HepG2 (cell line): Measurements from ENCODE around the gene CAP2.

ENCODE experiments used
- CTCF ChIP-seq: sonication (generic); formaldehyde crosslinking; IDR thresholded peaks from 2 replicates; pipeline ENCODE4 v1.5.0; 2020; ENCODE audit warnings: mild to moderate bottlenecking, missing genetic modification reagents, moderate library complexity
- ESRRA ChIP-seq: sonication (generic); formaldehyde crosslinking; IDR thresholded peaks from 2 replicates; pipeline ENCODE4 v1.5.1; 2020; ENCODE audit warnings: mild to moderate bottlenecking, low read depth, missing genetic modification reagents
- KLF12 ChIP-seq: sonication (generic); formaldehyde crosslinking; IDR thresholded peaks from 2 replicates; pipeline ENCODE4 v1.4.0; 2020; ENCODE audit warnings: missing genetic modification reagents, borderline replicate concordance
- POLR2A ChIP-seq, 2 experiments: IDR thresholded peaks; 2 replicates each; pipeline ENCODE4 v1.6.1; 2011; ENCODE audit warnings: low read depth in 2 of 2, low read length in 2 of 2, mild to moderate bottlenecking in 1 of 2, moderate library complexity in 1 of 2; ENCODE audit not compliant: insufficient read depth in 1 of 2
- SP2 ChIP-seq: sonication (generic); formaldehyde crosslinking; IDR thresholded peaks from 2 replicates; pipeline ENCODE4 v1.5.1; 2020; ENCODE audit warnings: mild to moderate bottlenecking, missing genetic modification reagents
- THAP8 ChIP-seq: sonication (generic); formaldehyde crosslinking; IDR thresholded peaks from 2 replicates; pipeline ENCODE4 v1.5.1; 2020; ENCODE audit warnings: missing genetic modification reagents, mild to moderate bottlenecking, borderline replicate concordance
- TRAFD1 ChIP-seq: sonication (generic); formaldehyde crosslinking; IDR thresholded peaks from 2 replicates; pipeline ENCODE4 v1.5.1; 2020; ENCODE audit warnings: missing genetic modification reagents, mild to moderate bottlenecking, borderline replicate concordance
- ZNF138 ChIP-seq: sonication (generic); formaldehyde crosslinking; IDR thresholded peaks from 2 replicates; pipeline ENCODE4 v1.5.0; 2020; ENCODE audit warnings: mild to moderate bottlenecking, low read depth, missing genetic modification reagents
- ZNF512 ChIP-seq: sonication (generic); formaldehyde crosslinking; IDR thresholded peaks from 2 replicates; pipeline ENCODE4 v1.4.0; 2020; ENCODE audit warnings: mild to moderate bottlenecking, missing genetic modification reagents

DNA sequence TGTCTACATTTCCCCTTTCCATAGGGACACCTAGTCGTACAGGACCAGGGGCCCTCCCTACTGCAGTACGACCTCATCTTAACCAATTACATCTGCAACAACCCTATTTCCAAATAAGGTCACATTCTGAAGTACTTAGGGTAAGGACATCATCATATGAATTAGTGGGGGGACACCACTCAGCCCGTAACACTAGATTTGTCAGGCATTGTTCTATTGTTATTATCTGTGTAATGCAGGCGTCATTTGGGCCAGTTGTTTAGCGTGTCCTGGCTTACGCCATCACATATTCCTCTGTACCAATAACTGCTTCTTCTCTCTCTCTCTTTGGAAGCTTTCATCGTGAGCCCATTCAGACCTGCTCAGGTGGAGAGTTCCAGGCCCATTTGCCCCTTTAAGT, 89.3 kb downstream of the CAP2 start:
- TF ChIP-seq POLR2A (IDR thresholded peaks at IDR 0.05; ENCODE audit: insufficient read depth in 1 of 2, low read depth in 2 of 2, low read length in 2 of 2) (no peak), TRAFD1 (CRISPR knock-in tag) (no peak), CTCF (CRISPR knock-in tag) (no peak), THAP8 (CRISPR knock-in tag) (no peak), KLF12 (CRISPR knock-in tag) (no peak), ZNF138 (CRISPR knock-in tag) (no peak), ZNF512 (CRISPR knock-in tag) (no peak), SP2 (CRISPR knock-in tag) (no peak), ESRRA (CRISPR knock-in tag) (no peak)
